HG02885 (cell line): ENCODE measurements around the gene AP5B1.

ENCODE experiments used
- ATAC-seq: cut with Tn5 transposase; IDR thresholded peaks from one replicate; pipeline ENCODE4 v1.9.1; 2021; ENCODE audit warnings: mild to moderate bottlenecking; ENCODE audit not compliant: unreplicated experiment, poor library complexity

AP5B1 gene

GRCh38 chr11:65726660-65727059, 54.1 kb downstream of the AP5B1 start:
- no peak for ATAC-seq
